H1 (cell line): ENCODE measurements around the gene HINT3. TPM values are rescaled to one million over a fixed set of nuclear protein-coding genes. Genes with fewer than 3 reads are reported as not detected.

Experiments
- CTBP2 ChIP-seq: IDR thresholded peaks from 2 replicates; pipeline ENCODE4 v1.7.0; 2011; ENCODE audit warnings: borderline replicate concordance, mild to moderate bottlenecking, moderate library complexity, mixed read lengths, low read length; ENCODE audit not compliant: insufficient read depth, insufficient read length
- SAP30 ChIP-seq: fragments of 300-600 bp; sonication (generic); IDR thresholded peaks from 2 replicates; pipeline ENCODE4 v1.7.1; 2012; ENCODE audit warnings: low read length, moderate library complexity, mild to moderate bottlenecking, inconsistent platforms; ENCODE audit not compliant: insufficient read depth, insufficient replicate concordance
- polyA plus RNA-seq, 7 experiments: library from polyadenylated mRNA; depleted of rRNA in 3 of 7; stranded (reverse) in 5 of 7; unstranded in 2 of 7; fragments of >200 nt in 5 of 7; fragments of 200-250 nt in 2 of 7; gene quantifications; 1 replicate in 5 of 7; 2 replicates in 1 of 7; 4 replicates in 1 of 7; pipeline versions ENCODE4 v1.2.1 to v1.2.3, GENCODE V29; 2011 to 2013; ENCODE audit warnings: missing spikeins in 2 of 7, mixed read lengths in 2 of 7
- total RNA-seq: library from RNA; stranded (reverse); fragmentation: NEBNext Ultra II Directional; extraction: Animal tissue kit (Norgen Biotek cat#: 25700); gene quantifications from 2 replicates; pipeline ENCODE4 v1.2.1, GENCODE V29; 2021
- TF ChIP-seq, protein P1 (sequence below): fragments of 300-600 bp; sonication (generic); IDR thresholded peaks from 2 replicates; pipeline ENCODE4 v1.7.1; 2012; ENCODE audit warnings: low read length, moderate library complexity, mild to moderate bottlenecking, inconsistent platforms; ENCODE audit not compliant: insufficient replicate concordance

HINT3 gene
- total and polyA plus RNA-seq, 2 of the 8 experiments (the other 6 are each of a cell fraction or from before 2014, with no cell fraction given) = 1.2 to 7.8 TPM

DNA sequence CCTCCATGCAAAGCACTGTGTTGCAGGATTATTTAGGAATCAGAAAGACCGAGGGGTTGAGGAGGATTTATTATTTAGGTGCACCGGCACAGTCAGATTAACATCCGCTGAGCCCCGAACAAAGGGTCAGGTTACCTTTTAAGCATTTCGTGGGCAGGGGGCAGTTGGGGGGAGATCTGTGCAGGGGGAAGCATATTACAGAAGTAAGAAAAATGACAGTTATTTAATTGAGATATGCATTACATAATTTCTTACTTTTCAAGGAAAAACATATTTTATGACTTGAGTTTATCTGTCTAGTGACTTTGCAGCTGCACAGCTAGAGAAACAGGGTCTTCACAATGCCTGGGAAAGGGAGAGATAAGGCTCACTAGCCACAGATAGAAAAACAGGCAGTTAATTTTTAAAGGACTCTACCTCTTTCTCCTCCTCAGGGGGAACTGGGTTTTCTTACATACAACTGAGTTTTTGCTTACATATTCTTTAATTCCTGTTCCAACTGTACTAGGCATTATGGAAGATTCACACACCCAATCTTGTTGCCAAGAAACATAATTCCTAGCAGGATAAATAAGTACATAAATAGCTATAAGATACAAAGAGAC, 1.7 kb upstream of the HINT3 start (continued):
- TF ChIP-seq, protein P1, sequence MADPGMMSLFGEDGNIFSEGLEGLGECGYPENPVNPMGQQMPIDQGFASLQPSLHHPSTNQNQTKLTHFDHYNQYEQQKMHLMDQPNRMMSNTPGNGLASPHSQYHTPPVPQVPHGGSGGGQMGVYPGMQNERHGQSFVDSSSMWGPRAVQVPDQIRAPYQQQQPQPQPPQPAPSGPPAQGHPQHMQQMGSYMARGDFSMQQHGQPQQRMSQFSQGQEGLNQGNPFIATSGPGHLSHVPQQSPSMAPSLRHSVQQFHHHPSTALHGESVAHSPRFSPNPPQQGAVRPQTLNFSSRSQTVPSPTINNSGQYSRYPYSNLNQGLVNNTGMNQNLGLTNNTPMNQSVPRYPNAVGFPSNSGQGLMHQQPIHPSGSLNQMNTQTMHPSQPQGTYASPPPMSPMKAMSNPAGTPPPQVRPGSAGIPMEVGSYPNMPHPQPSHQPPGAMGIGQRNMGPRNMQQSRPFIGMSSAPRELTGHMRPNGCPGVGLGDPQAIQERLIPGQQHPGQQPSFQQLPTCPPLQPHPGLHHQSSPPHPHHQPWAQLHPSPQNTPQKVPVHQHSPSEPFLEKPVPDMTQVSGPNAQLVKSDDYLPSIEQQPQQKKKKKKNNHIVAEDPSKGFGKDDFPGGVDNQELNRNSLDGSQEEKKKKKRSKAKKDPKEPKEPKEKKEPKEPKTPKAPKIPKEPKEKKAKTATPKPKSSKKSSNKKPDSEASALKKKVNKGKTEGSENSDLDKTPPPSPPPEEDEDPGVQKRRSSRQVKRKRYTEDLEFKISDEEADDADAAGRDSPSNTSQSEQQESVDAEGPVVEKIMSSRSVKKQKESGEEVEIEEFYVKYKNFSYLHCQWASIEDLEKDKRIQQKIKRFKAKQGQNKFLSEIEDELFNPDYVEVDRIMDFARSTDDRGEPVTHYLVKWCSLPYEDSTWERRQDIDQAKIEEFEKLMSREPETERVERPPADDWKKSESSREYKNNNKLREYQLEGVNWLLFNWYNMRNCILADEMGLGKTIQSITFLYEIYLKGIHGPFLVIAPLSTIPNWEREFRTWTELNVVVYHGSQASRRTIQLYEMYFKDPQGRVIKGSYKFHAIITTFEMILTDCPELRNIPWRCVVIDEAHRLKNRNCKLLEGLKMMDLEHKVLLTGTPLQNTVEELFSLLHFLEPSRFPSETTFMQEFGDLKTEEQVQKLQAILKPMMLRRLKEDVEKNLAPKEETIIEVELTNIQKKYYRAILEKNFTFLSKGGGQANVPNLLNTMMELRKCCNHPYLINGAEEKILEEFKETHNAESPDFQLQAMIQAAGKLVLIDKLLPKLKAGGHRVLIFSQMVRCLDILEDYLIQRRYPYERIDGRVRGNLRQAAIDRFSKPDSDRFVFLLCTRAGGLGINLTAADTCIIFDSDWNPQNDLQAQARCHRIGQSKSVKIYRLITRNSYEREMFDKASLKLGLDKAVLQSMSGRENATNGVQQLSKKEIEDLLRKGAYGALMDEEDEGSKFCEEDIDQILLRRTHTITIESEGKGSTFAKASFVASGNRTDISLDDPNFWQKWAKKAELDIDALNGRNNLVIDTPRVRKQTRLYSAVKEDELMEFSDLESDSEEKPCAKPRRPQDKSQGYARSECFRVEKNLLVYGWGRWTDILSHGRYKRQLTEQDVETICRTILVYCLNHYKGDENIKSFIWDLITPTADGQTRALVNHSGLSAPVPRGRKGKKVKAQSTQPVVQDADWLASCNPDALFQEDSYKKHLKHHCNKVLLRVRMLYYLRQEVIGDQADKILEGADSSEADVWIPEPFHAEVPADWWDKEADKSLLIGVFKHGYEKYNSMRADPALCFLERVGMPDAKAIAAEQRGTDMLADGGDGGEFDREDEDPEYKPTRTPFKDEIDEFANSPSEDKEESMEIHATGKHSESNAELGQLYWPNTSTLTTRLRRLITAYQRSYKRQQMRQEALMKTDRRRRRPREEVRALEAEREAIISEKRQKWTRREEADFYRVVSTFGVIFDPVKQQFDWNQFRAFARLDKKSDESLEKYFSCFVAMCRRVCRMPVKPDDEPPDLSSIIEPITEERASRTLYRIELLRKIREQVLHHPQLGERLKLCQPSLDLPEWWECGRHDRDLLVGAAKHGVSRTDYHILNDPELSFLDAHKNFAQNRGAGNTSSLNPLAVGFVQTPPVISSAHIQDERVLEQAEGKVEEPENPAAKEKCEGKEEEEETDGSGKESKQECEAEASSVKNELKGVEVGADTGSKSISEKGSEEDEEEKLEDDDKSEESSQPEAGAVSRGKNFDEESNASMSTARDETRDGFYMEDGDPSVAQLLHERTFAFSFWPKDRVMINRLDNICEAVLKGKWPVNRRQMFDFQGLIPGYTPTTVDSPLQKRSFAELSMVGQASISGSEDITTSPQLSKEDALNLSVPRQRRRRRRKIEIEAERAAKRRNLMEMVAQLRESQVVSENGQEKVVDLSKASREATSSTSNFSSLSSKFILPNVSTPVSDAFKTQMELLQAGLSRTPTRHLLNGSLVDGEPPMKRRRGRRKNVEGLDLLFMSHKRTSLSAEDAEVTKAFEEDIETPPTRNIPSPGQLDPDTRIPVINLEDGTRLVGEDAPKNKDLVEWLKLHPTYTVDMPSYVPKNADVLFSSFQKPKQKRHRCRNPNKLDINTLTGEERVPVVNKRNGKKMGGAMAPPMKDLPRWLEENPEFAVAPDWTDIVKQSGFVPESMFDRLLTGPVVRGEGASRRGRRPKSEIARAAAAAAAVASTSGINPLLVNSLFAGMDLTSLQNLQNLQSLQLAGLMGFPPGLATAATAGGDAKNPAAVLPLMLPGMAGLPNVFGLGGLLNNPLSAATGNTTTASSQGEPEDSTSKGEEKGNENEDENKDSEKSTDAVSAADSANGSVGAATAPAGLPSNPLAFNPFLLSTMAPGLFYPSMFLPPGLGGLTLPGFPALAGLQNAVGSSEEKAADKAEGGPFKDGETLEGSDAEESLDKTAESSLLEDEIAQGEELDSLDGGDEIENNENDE = no peak
- TF ChIP-seq CTBP2 (no peak), SAP30 (no peak)
